OCI-M2 (cell line): ENCODE measurements around the gene INO80C.
"Not testable (repeated sequence)": the region's sequence is repeated elsewhere in the genome, so short reads cannot be mapped to it uniquely, and the experiment has no call there.

ENCODE experiments used
- DNase-seq: peaks from one replicate; lab custom pipeline; 2025; ENCODE audit not compliant: unreplicated experiment; lab: John Stamatoyannopoulos, UW

Gene INO80C

GRCh38 chr18:35463827-35464226 is 33.9 kb downstream of the INO80C start:
- DNase-seq, result no peak

GRCh38 chr18:35463050-35463449 is 34.7 kb downstream of the INO80C start:
- peak; percentile 47 for DNase-seq

GRCh38 chr18:35460736-35461161 is 37.0 kb downstream of the INO80C start:
- DNase-seq, result no peak

GRCh38 chr18:35459997-35460396 is 37.8 kb downstream of the INO80C start:
- no peak for DNase-seq

GRCh38 chr18:35458677-35459441 is 38.9 kb downstream of the INO80C start:
- peak; percentile 28 for DNase-seq

GRCh38 chr18:35458271-35458670 is 39.5 kb downstream of the INO80C start:
- no peak for DNase-seq

GRCh38 chr18:35457140-35457704 is 40.5 kb downstream of the INO80C start:
- no peak for DNase-seq

GRCh38 chr18:35455926-35456763 is 41.6 kb downstream of the INO80C start:
- no peak for DNase-seq

- no peak for DNase-seq
Measured at GRCh38 chr18:35454803-35455202, 43.0 kb downstream of the INO80C start.

GRCh38 chr18:35453065-35453464 is 44.7 kb downstream of the INO80C start:
- not testable (repeated sequence) for DNase-seq

GRCh38 chr18:35451916-35452315 is 45.8 kb downstream of the INO80C start:
- no peak for DNase-seq

- DNase-seq, result no peak
Measured at GRCh38 chr18:35451032-35451431, 46.7 kb downstream of the INO80C start.

- no peak for DNase-seq
Measured at GRCh38 chr18:35444636-35445035, 53.1 kb downstream of the INO80C start.

GRCh38 chr18:35443847-35444246 is 53.9 kb downstream of the INO80C start:
- DNase-seq, result no peak

GRCh38 chr18:35443434-35443833 is 54.3 kb downstream of the INO80C start:
- no peak for DNase-seq

- DNase-seq, result no peak
Measured at GRCh38 chr18:35442701-35443100, 55.1 kb downstream of the INO80C start.

- DNase-seq, result no peak
Measured at GRCh38 chr18:35441857-35442595, 55.7 kb downstream of the INO80C start.

GRCh38 chr18:35438480-35439234 is 59.1 kb downstream of the INO80C start:
- no peak for DNase-seq

GRCh38 chr18:35437836-35438235 is 59.9 kb downstream of the INO80C start:
- no peak for DNase-seq

GRCh38 chr18:35436076-35436649 is 61.6 kb downstream of the INO80C start:
- no peak for DNase-seq
